H9 (cell line): ENCODE data around the gene SIGLEC12. TPM values are rescaled to one million over a fixed set of nuclear protein-coding genes. Genes with fewer than 3 reads are reported as not detected.

Experiments
- DNase-seq: peaks from one replicate; pipeline ENCODE4 v3.0.0-alpha.2; 2017
- H2AFZ ChIP-seq: one replicate; pipeline ENCODE4 v1.6.1; 2013; ENCODE audit warnings: mild to moderate bottlenecking, low read length, control low read depth, moderate library complexity
- H2AK5ac ChIP-seq: 2 replicates; pipeline ENCODE4 v1.6.1; 2013; ENCODE audit warnings: low read length, control low read depth, mixed read lengths; ENCODE audit not compliant: insufficient read length
- H2BK120ac ChIP-seq: one replicate; pipeline ENCODE4 v1.6.1; 2013; ENCODE audit warnings: low read depth, mild to moderate bottlenecking, low read length, control low read depth, inconsistent platforms; ENCODE audit not compliant: poor library complexity, severe bottlenecking
- H2BK12ac ChIP-seq: 2 replicates; pipeline ENCODE4 v1.6.1; 2013; ENCODE audit warnings: low read length, control low read depth, mixed read lengths, low read depth; ENCODE audit not compliant: insufficient read length
- H2BK15ac ChIP-seq: 2 replicates; pipeline ENCODE4 v1.6.1; 2013; ENCODE audit warnings: low read depth, low read length, control low read depth
- H2BK20ac ChIP-seq: one replicate; pipeline ENCODE4 v1.6.1; 2013; ENCODE audit warnings: low read depth, mild to moderate bottlenecking, low read length, control low read depth, inconsistent platforms; ENCODE audit not compliant: poor library complexity, severe bottlenecking
- H2BK5ac ChIP-seq: 2 replicates; pipeline ENCODE4 v1.6.1; 2013; ENCODE audit warnings: low read length, control low read depth, mixed read lengths; ENCODE audit not compliant: insufficient read length
- H3K14ac ChIP-seq: 2 replicates; pipeline ENCODE4 v1.6.1; 2013; ENCODE audit warnings: low read length, control low read depth; ENCODE audit not compliant: insufficient read depth
- H3K18ac ChIP-seq: 2 replicates; pipeline ENCODE4 v1.6.1; 2013; ENCODE audit warnings: low read depth, mild to moderate bottlenecking, mixed read lengths, low read length, control low read depth; ENCODE audit not compliant: insufficient read length
- H3K23ac ChIP-seq: 2 replicates; pipeline ENCODE4 v1.6.1; 2013; ENCODE audit warnings: low read length, control low read depth, mixed read lengths, low read depth; ENCODE audit not compliant: insufficient read length
- H3K23me2 ChIP-seq: 2 replicates; pipeline ENCODE4 v1.6.1; 2013; ENCODE audit warnings: low read depth, mild to moderate bottlenecking, mixed read lengths, low read length, control low read depth; ENCODE audit not compliant: insufficient read length, poor library complexity, severe bottlenecking
- H3K27ac ChIP-seq: 2 replicates; pipeline ENCODE4 v1.5.1; 2013; ENCODE audit warnings: low read length, control low read depth, mixed read lengths, low read depth; ENCODE audit not compliant: insufficient read length
- H3K27me3 ChIP-seq: 2 replicates; pipeline ENCODE4 v1.6.1; 2013; ENCODE audit warnings: low read length, control low read depth, inconsistent platforms; ENCODE audit not compliant: insufficient read depth
- H3K4ac ChIP-seq: 2 replicates; pipeline ENCODE4 v1.6.1; 2013; ENCODE audit warnings: low read depth, mild to moderate bottlenecking, control low read depth, inconsistent platforms, low read length, moderate library complexity
- H3K4me1 ChIP-seq: 2 replicates; pipeline ENCODE4 v1.6.1; 2013; ENCODE audit warnings: low read length, control low read depth, inconsistent platforms; ENCODE audit not compliant: insufficient read depth
- H3K4me2 ChIP-seq: 2 replicates; pipeline ENCODE4 v1.6.1; 2013; ENCODE audit warnings: low read length, control low read depth, mixed read lengths; ENCODE audit not compliant: insufficient read length, insufficient read depth
- H3K56ac ChIP-seq: 2 replicates; pipeline ENCODE4 v1.6.1; 2013; ENCODE audit warnings: low read depth, mild to moderate bottlenecking, mixed read lengths, low read length, control low read depth; ENCODE audit not compliant: insufficient read length
- H3K79me1 ChIP-seq: 2 replicates; pipeline ENCODE4 v1.6.1; 2013; ENCODE audit warnings: low read depth, mild to moderate bottlenecking, moderate library complexity, low read length, control low read depth, inconsistent platforms; ENCODE audit not compliant: insufficient read depth, poor library complexity, severe bottlenecking
- H3K79me2 ChIP-seq: 2 replicates; pipeline ENCODE4 v1.6.1; 2013; ENCODE audit warnings: low read length, control low read depth, inconsistent platforms; ENCODE audit not compliant: insufficient read depth
- H3K9ac ChIP-seq: 2 replicates; pipeline ENCODE4 v1.6.1; 2013; ENCODE audit warnings: low read length, control low read depth, mixed read lengths; ENCODE audit not compliant: insufficient read length; ENCODE audit errors: extremely low read depth
- H3K9me3 ChIP-seq: one replicate; pipeline ENCODE4 v1.6.1; 2013; ENCODE audit warnings: low read depth, low read length, inconsistent platforms; ENCODE audit not compliant: control insufficient read depth
- H3T11ph ChIP-seq: one replicate; pipeline ENCODE4 v1.6.1; 2013; ENCODE audit warnings: mild to moderate bottlenecking, low read length, control low read depth, inconsistent platforms
- H4K20me1 ChIP-seq: one replicate; pipeline ENCODE4 v1.6.1; 2013; ENCODE audit not compliant: control insufficient read depth, insufficient read length, insufficient read depth
- H4K5ac ChIP-seq: 2 replicates; pipeline ENCODE4 v1.6.1; 2013; ENCODE audit warnings: low read depth, mild to moderate bottlenecking, mixed read lengths, low read length, control low read depth; ENCODE audit not compliant: insufficient read length
- H4K8ac ChIP-seq: replicated peaks from 2 replicates; pipeline ENCODE4 v1.6.1; 2013; ENCODE audit warnings: low read length, control low read depth, mixed read lengths, low read depth; ENCODE audit not compliant: insufficient read length
- H4K91ac ChIP-seq: 2 replicates; pipeline ENCODE4 v1.6.1; 2013; ENCODE audit warnings: low read depth, mild to moderate bottlenecking, moderate library complexity, mixed read lengths, low read length, control low read depth; ENCODE audit not compliant: insufficient read length
- H3K27ac Mint-ChIP-seq, 3 experiments: 2 replicates in 2 of 3; 3 replicates in 1 of 3; pipeline ENCODE4 v1.8.0; 2020 to 2021; ENCODE audit warnings: mixed read lengths in 3 of 3, mild to moderate bottlenecking in 1 of 3, moderate library complexity in 1 of 3
- H3K27me3 Mint-ChIP-seq: 2 replicates; pipeline ENCODE4 v1.8.0; 2021; ENCODE audit warnings: low read depth, mild to moderate bottlenecking, moderate library complexity, mixed read lengths
- H3K36me3 Mint-ChIP-seq, 3 experiments: 2 replicates in 2 of 3; 3 replicates in 1 of 3; pipeline ENCODE4 v1.8.0; 2020 to 2021; ENCODE audit warnings: low read depth in 3 of 3, mixed read lengths in 3 of 3; ENCODE audit not compliant: insufficient read depth in 1 of 3
- H3K4me1 Mint-ChIP-seq, 2 experiments: 2 replicates each; pipeline ENCODE4 v1.8.0; 2020; ENCODE audit warnings: mixed read lengths in 2 of 2
- H3K4me3 Mint-ChIP-seq, 2 experiments: 2 replicates in 1 of 2; 3 replicates in 1 of 2; pipeline ENCODE4 v1.8.0; 2020 to 2021; ENCODE audit warnings: mild to moderate bottlenecking in 2 of 2, mixed read lengths in 2 of 2, moderate library complexity in 1 of 2
- H3K9me3 Mint-ChIP-seq, 2 experiments: 2 replicates in 1 of 2; 3 replicates in 1 of 2; pipeline ENCODE4 v1.8.0; 2020; ENCODE audit warnings: mild to moderate bottlenecking in 2 of 2, mixed read lengths in 2 of 2, moderate library complexity in 1 of 2
- WGBS: extraction: QIAGEN DNeasy Blood & Tissue Kit; methylation state at CpG from one replicate; pipeline ENCODE4 v1.1.7; 2013; ENCODE audit warnings: missing lambda C conversion rate, low lambda C conversion rate, mixed read lengths; ENCODE audit not compliant: insufficient read length; ENCODE audit errors: extremely low coverage; 5-methylcytosine and 5-hydroxymethylcytosine counted together
- total RNA-seq: library from RNA; stranded (reverse); gene quantifications from 2 replicates; pipeline ENCODE4 v1.2.1, GENCODE V29; 2021
- TF ChIP-seq, protein P1 (sequence below): fragments of 200-600 bp; sonication (generic); conservative IDR thresholded peaks from 3 replicates; pipeline ENCODE4 v1.8.0; 2021; ENCODE audit warnings: antibody characterized with exemption, mild to moderate bottlenecking

Gene SIGLEC12
- total RNA-seq, 1 experiment from 2014 or later: not detected

DNA sequence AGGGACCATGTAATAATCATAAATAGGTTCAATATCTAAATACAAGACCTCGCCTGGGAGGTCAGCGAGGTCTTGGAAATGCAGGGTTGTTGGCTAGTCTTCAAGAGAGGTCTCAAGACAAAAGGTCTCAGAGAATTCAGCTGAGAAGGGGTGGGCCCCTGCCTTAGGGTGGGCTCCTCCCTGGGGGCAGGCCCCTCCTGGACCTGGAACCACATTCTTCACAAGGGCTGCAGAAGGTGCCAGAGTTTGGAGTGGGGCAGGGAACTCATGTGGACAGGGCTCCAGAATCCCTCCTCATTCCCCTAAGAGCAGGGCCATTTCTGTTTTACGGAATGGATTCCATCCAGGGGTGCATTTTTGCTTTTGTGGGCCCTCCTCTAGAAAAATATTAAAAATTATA lies 13.1 kb downstream of the SIGLEC12 start:
- WGBS: no CpG with 5 or more reads among the region's 3 CpGs
- no peak overlapping the region for H2BK5ac ChIP-seq
- H2AFZ ChIP-seq: no peak overlapping the region
- no peak for DNase-seq
- H3K23me2 ChIP-seq: no peaks in the 10 kb centered on the region
- H3K4me2 ChIP-seq: no peak overlapping the region
- Mint-ChIP-seq H3K4me3 (no peak overlapping the region), H3K27ac (no peak overlapping the region), H3K27me3 (peaks cover 30% of the 10 kb centered on the region), H3K4me1 (no peaks in the 10 kb centered on the region), H3K9me3 (peaks cover 54 to 89% of the 10 kb centered on the region in 2 experiments), H3K36me3 (peaks cover 0 to 9% (median 3%) of the 10 kb centered on the region in 3 experiments; a peak in 3 of 7 replicates)
- no peak overlapping the region for H2BK15ac ChIP-seq
- no peak overlapping the region for H3K18ac ChIP-seq
- H3K23ac ChIP-seq: no peak overlapping the region
- H2AK5ac ChIP-seq: no peak overlapping the region
- H3K56ac ChIP-seq: no peak overlapping the region
- H4K91ac ChIP-seq: no peak overlapping the region
- H2BK120ac ChIP-seq: no peak overlapping the region
- H4K20me1 ChIP-seq: no peaks in the 10 kb centered on the region
- H3K4ac ChIP-seq: no peak overlapping the region
- TF ChIP-seq, protein P1, sequence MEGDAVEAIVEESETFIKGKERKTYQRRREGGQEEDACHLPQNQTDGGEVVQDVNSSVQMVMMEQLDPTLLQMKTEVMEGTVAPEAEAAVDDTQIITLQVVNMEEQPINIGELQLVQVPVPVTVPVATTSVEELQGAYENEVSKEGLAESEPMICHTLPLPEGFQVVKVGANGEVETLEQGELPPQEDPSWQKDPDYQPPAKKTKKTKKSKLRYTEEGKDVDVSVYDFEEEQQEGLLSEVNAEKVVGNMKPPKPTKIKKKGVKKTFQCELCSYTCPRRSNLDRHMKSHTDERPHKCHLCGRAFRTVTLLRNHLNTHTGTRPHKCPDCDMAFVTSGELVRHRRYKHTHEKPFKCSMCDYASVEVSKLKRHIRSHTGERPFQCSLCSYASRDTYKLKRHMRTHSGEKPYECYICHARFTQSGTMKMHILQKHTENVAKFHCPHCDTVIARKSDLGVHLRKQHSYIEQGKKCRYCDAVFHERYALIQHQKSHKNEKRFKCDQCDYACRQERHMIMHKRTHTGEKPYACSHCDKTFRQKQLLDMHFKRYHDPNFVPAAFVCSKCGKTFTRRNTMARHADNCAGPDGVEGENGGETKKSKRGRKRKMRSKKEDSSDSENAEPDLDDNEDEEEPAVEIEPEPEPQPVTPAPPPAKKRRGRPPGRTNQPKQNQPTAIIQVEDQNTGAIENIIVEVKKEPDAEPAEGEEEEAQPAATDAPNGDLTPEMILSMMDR: no peak
- H3K79me1 ChIP-seq: no peaks in the 10 kb centered on the region
- no peak overlapping the region for H3K27ac ChIP-seq
- H3K14ac ChIP-seq: no peak overlapping the region
- no peak overlapping the region for H4K8ac ChIP-seq
- no peak overlapping the region for H2BK12ac ChIP-seq
- no peak overlapping the region for H4K5ac ChIP-seq
- no peaks in the 10 kb centered on the region for H3K79me2 ChIP-seq
- H3K4me1 ChIP-seq: no peaks in the 10 kb centered on the region
- H3K9ac ChIP-seq: no peak overlapping the region
- H2BK20ac ChIP-seq: no peak overlapping the region
- H3T11ph ChIP-seq: no peak overlapping the region
- H3K9me3 ChIP-seq: no peaks in the 10 kb centered on the region
- H3K27me3 ChIP-seq: no peaks in the 10 kb centered on the region
